GM12864 (cell line): ENCODE data around the gene ITGA2.

Experiments
- DNase-seq: peaks from one replicate; pipeline ENCODE4 v3.0.0-alpha.2; 2011; ENCODE audit warnings: low read depth
- H3K4me3 ChIP-seq: 2 replicates; pipeline ENCODE4 v1.5.1; 2011; ENCODE audit warnings: mild to moderate bottlenecking, low read depth, low read length, control low read depth
- TF ChIP-seq, protein P1 (sequence below): IDR thresholded peaks from 2 replicates; pipeline ENCODE4 v1.5.1; 2011; ENCODE audit warnings: low read depth, mild to moderate bottlenecking, moderate library complexity, low read length, control low read depth, inconsistent platforms; ENCODE audit errors: missing control alignments

The ITGA2 gene

DNA sequence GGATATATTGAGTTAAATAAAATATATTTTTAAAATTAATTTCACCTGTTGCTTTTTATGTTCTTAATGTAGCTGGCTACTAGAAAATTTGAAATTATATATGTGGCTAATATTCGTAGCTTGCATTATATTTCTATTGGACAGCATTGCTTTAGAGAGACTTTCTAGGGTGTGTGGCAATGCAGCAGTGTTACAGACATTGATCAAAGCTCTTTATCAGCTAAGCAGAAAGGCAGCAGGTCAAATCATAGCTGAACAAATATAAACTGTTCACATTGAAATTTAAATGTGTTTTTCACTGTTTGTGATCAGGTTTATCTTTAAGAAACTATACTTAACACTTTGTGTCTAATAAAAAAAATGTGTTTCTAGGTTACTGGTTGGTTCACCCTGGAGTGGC is 52.6 kb downstream of the ITGA2 start:
- DNase-seq: no peak
- no peak overlapping the region for H3K4me3 ChIP-seq
- TF ChIP-seq, protein P1, sequence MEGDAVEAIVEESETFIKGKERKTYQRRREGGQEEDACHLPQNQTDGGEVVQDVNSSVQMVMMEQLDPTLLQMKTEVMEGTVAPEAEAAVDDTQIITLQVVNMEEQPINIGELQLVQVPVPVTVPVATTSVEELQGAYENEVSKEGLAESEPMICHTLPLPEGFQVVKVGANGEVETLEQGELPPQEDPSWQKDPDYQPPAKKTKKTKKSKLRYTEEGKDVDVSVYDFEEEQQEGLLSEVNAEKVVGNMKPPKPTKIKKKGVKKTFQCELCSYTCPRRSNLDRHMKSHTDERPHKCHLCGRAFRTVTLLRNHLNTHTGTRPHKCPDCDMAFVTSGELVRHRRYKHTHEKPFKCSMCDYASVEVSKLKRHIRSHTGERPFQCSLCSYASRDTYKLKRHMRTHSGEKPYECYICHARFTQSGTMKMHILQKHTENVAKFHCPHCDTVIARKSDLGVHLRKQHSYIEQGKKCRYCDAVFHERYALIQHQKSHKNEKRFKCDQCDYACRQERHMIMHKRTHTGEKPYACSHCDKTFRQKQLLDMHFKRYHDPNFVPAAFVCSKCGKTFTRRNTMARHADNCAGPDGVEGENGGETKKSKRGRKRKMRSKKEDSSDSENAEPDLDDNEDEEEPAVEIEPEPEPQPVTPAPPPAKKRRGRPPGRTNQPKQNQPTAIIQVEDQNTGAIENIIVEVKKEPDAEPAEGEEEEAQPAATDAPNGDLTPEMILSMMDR: no peak

DNA sequence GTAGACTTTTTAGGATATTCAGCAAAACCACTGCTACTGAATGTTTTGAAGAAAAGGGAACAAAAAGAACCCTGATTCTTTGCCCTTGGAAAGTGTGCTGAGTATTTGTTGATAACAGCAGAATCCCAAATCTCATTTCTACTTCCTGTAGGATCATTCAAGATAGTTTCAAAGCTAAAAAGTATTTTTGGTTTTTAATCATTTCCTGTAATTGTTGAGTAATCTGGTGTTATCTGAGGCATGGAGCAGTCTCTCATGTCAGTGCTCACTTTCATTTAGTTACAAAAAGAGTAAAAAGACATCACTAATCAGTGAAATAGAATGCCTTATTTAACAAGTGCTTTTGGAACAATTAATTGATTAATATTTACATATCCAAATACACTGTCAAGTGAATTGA is 56.1 kb downstream of the ITGA2 start:
- TF ChIP-seq, protein P1: no peak
- no peak overlapping the region for H3K4me3 ChIP-seq
- DNase-seq: no peak

DNA sequence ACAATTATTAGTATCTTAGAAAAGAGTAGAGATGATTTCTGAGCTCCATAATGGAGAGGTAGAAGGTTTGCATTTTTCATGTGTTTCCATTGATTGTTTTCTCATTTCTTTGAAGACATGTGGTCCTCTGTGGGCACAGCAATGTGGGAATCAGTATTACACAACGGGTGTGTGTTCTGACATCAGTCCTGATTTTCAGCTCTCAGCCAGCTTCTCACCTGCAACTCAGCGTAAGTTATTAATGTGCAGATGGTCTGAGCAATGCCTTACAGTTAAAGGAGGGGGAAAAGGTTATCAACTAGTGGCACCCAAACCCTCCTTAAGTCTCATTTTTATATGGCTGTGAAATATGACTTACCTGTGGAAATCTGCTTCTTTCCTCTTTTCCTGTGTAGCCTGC is 59.1 kb downstream of the ITGA2 start:
- TF ChIP-seq, protein P1: no peak
- DNase-seq: no peak
- no peak overlapping the region for H3K4me3 ChIP-seq

DNA sequence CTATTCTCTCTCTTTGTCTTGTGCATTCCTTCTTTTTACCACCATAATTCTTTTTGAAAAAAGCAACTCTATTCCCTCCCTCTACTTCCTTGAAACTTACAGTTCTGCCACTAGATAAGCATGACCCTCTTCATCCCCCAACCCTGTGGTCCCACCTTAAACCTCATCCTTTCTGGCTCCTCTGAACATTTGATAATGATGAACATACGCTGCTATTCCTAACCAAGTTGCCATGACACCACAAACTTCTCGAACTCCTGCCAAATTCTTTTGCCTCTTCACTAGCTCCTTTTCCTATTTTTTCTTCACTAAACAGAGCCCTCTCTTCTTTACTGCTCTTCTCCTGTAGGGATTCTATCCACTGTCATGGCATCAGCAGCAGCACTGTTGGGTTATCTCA is 63.3 kb downstream of the ITGA2 start:
- H3K4me3 ChIP-seq: no peak overlapping the region
- TF ChIP-seq, protein P1: no peak
- no peak for DNase-seq

DNA sequence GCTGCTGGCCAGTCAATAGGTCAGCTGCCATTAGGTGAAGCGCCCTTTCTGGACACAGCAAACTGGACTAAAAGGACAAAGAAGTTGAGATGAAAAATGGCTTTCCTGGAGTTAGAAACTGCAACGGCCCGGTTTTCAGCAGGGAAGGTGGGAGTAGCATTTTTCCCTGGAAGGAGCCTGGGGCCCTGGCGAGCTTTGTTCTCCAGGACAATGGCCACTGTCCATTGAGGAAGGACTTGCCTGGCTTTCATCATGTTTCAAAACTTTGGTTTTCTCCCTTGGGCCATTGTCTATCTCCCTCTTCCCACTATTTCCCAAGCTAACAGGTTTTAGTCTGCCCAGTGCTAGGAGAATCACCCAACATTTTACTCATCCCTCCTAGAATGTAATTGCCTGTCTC is 64.2 kb downstream of the ITGA2 start:
- H3K4me3 ChIP-seq: no peak overlapping the region
- TF ChIP-seq, protein P1: no peak
- DNase-seq: no peak

DNA sequence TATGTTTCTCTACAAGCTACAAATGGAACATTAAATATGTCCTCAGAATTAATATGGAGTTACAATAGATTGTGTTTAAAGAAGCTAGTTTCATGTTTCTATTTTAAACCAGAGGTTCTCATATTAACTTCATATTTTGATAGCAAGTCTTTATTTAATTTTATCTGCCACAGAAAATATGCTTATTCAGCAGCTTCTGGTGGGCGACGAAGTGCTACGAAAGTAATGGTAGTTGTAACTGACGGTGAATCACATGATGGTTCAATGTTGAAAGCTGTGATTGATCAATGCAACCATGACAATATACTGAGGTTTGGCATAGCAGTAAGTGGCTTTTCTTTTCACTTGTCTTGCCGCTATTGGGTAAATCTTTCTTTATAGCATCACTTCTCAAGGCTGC is 66.2 kb downstream of the ITGA2 start:
- no peak for DNase-seq
- TF ChIP-seq, protein P1: no peak
- H3K4me3 ChIP-seq: no peak overlapping the region

DNA sequence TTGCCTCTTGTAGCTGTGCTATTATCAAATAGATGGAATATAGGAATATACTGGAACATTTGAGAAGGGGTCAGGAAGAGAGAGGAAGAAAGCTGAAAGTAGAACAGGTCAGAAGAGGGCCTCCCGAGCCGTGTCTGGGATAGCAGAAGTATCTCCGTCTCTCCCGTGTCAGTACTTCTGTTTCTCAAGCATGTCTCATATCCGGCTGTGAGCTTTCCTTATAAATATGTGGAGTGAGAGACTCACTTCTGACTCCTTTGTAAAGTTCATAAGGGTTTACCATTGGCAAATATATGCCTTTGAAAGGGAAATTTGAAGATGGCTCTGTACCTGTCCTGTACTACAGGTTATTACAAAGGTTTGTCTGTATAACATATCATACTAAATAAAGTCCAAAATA is 70.1 kb downstream of the ITGA2 start:
- TF ChIP-seq, protein P1: no peak
- H3K4me3 ChIP-seq: no peak overlapping the region
- no peak for DNase-seq
